ENCODE data around the gene CRTAC1.
"Not testable (repeated sequence)": the region's sequence is repeated elsewhere in the genome, so short reads cannot be mapped to it uniquely, and the experiment has no call there.

The CRTAC1 gene

GRCh38 chr10:97869091-97870042 is 161.1 kb downstream of the CRTAC1 start:
- peak; percentile 61 for DNase-seq (ENCODE audit: low spot score)

GRCh38 chr10:97868134-97868685 is 162.2 kb downstream of the CRTAC1 start:
- DNase-seq (ENCODE audit: low spot score) = no peak

- DNase-seq (ENCODE audit: low spot score) = no peak
Measured at GRCh38 chr10:97867220-97867800, 163.1 kb downstream of the CRTAC1 start.

- no peak for DNase-seq (ENCODE audit: low spot score)
Measured at GRCh38 chr10:97866524-97867219, 163.7 kb downstream of the CRTAC1 start.

- DNase-seq (ENCODE audit: low spot score) = no peak
Measured at GRCh38 chr10:97865488-97865887, 164.9 kb downstream of the CRTAC1 start.

- no peak for DNase-seq (ENCODE audit: low spot score)
Measured at GRCh38 chr10:97863808-97864207, 166.6 kb downstream of the CRTAC1 start.

GRCh38 chr10:97861924-97862323 is 168.5 kb downstream of the CRTAC1 start:
- no peak for DNase-seq (ENCODE audit: low spot score)

GRCh38 chr10:97861097-97861750 is 169.2 kb downstream of the CRTAC1 start:
- no peak for DNase-seq (ENCODE audit: low spot score)

- DNase-seq (ENCODE audit: low spot score) = no peak
Measured at GRCh38 chr10:97858001-97858439, 172.4 kb downstream of the CRTAC1 start.

- DNase-seq (ENCODE audit: low spot score) = no peak
Measured at GRCh38 chr10:97854743-97855142, 175.7 kb downstream of the CRTAC1 start.

GRCh38 chr10:97852840-97853405 is 177.5 kb downstream of the CRTAC1 start:
- DNase-seq (ENCODE audit: low spot score) = no peak

GRCh38 chr10:97852277-97852676 is 178.1 kb downstream of the CRTAC1 start:
- no peak for DNase-seq (ENCODE audit: low spot score)

- peak; percentile 61 for DNase-seq (ENCODE audit: low spot score)
Measured at GRCh38 chr10:97851341-97852001, 178.9 kb downstream of the CRTAC1 start.

- DNase-seq (ENCODE audit: low spot score) = no peak
Measured at GRCh38 chr10:97850446-97850845, 180.0 kb downstream of the CRTAC1 start.

- no peak for DNase-seq (ENCODE audit: low spot score)
Measured at GRCh38 chr10:97849687-97850402, 180.6 kb downstream of the CRTAC1 start, which contains the start of gene GOLGA7B. Gene GOLGA7B (plus strand): TSS chr10:97849843. CDS start chr10:97850304, 461 bp downstream.

- DNase-seq (ENCODE audit: low spot score) = no peak
Measured at GRCh38 chr10:97849103-97849686, 181.2 kb downstream of the CRTAC1 start.

GRCh38 chr10:97844678-97845077 is 185.7 kb downstream of the CRTAC1 start:
- no peak for DNase-seq (ENCODE audit: low spot score)

GRCh38 chr10:97843972-97844371 is 186.4 kb downstream of the CRTAC1 start:
- DNase-seq (ENCODE audit: low spot score) = not testable (repeated sequence)

GRCh38 chr10:97843281-97843671 is 187.1 kb downstream of the CRTAC1 start:
- DNase-seq (ENCODE audit: low spot score) = no peak

Measured in globus pallidus (tissue), 1 donor.